Measurements from ENCODE around the gene LRRC23. TPM values are rescaled to one million over a fixed set of nuclear protein-coding genes. Genes with fewer than 3 reads are reported as not detected.

Gene LRRC23
- total and polyA plus RNA-seq, 9 of the 15 experiments (the other 6 are each of a cell fraction or from before 2014, with no cell fraction given) = 2.2 to 7.0 (median 3.0) TPM

DNA sequence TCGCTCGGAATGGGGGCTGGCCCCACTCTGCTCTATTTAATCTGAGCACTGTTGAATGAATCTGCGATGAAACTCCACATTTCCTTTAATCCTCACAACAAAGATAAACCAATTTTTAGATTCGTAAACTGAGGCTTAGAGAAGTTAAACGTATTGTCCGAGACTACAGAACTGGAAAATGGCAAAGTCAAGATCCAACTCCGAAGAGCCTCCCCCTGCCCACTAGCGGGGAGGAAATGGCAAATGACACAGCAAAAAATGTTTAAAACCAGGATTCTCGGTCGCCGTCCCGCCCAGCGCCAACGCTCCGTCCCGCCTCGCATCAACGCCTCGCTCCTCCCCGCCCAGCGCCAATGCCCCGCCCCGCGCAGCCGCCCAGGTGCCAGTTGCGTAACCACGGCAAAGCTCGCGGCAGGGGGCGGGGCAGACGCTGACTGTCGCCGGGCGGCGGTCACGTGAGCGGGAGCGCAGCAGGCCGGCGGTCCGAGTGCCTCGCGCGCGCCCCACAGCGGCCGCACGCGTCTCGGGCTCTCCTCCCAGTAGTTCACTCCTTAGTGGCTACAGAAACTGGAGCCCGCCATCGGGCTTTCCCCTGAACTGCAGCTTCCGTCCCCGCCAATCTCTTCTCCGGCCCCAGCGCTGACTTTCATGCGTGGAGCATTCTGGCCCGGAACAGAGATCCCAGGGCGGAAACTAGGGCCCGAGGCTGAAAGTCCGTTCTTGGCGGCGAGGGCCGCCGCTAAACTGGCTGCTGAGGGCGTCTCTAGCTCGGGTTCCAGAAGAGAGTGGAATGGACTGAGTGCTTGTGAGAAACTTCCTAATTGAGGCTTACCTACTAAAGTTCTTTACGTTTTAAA lies 13.6 kb upstream of the LRRC23 start (continued):
- peak; percentile 60 for TF ChIP-seq ZNF121 (CRISPR knock-in tag; conservative IDR thresholded peaks at IDR 0.05)
- TF ChIP-seq NCOA1 (IDR thresholded peaks at IDR 0.05; ENCODE audit: low read depth) = no peak
- no peak for TF ChIP-seq RBM22 (IDR thresholded peaks at IDR 0.05; ENCODE audit: low read depth, low read length, poor library complexity, severe bottlenecking)
- TF ChIP-seq GATAD2A (IDR thresholded peaks at IDR 0.05) = no peak
- TF ChIP-seq MCM7 (IDR thresholded peaks at IDR 0.05) = no peak
- TF ChIP-seq ZBED1 (IDR thresholded peaks at IDR 0.05) = no peak
- TF ChIP-seq BACH1 (tag; IDR thresholded peaks at IDR 0.05) = peak; percentile 85
- no peak for TF ChIP-seq ETV1 (tag; conservative IDR thresholded peaks at IDR 0.05; ENCODE audit: low read depth)
- TF ChIP-seq ZFP36 (IDR thresholded peaks at IDR 0.05; ENCODE audit: low read depth, low read length, partially characterized antibody) = no peak
- TF ChIP-seq ILK (tag; IDR thresholded peaks at IDR 0.05; ENCODE audit: borderline replicate concordance, low read depth) = no peak
- peak; percentile 53; the same call in 1 of the 2 replicates for TF ChIP-seq ESRRA (IDR thresholded peaks at IDR 0.05; ENCODE audit: borderline replicate concordance, low read depth)
- TF ChIP-seq L3MBTL2 (IDR thresholded peaks at IDR 0.05) = peak; percentile 85
- peak; percentile 81 for TF ChIP-seq CREM (IDR thresholded peaks at IDR 0.05; ENCODE audit: low read depth)
- TF ChIP-seq POLR2H (tag; IDR thresholded peaks at IDR 0.05; ENCODE audit: low read depth) = peak; percentile 93
- TF ChIP-seq, protein P1, sequence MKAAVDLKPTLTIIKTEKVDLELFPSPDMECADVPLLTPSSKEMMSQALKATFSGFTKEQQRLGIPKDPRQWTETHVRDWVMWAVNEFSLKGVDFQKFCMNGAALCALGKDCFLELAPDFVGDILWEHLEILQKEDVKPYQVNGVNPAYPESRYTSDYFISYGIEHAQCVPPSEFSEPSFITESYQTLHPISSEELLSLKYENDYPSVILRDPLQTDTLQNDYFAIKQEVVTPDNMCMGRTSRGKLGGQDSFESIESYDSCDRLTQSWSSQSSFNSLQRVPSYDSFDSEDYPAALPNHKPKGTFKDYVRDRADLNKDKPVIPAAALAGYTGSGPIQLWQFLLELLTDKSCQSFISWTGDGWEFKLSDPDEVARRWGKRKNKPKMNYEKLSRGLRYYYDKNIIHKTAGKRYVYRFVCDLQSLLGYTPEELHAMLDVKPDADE (conservative IDR thresholded peaks at IDR 0.05; ENCODE audit: control insufficient read depth, low read depth, low read length) = no peak
- TF ChIP-seq, protein P2, sequence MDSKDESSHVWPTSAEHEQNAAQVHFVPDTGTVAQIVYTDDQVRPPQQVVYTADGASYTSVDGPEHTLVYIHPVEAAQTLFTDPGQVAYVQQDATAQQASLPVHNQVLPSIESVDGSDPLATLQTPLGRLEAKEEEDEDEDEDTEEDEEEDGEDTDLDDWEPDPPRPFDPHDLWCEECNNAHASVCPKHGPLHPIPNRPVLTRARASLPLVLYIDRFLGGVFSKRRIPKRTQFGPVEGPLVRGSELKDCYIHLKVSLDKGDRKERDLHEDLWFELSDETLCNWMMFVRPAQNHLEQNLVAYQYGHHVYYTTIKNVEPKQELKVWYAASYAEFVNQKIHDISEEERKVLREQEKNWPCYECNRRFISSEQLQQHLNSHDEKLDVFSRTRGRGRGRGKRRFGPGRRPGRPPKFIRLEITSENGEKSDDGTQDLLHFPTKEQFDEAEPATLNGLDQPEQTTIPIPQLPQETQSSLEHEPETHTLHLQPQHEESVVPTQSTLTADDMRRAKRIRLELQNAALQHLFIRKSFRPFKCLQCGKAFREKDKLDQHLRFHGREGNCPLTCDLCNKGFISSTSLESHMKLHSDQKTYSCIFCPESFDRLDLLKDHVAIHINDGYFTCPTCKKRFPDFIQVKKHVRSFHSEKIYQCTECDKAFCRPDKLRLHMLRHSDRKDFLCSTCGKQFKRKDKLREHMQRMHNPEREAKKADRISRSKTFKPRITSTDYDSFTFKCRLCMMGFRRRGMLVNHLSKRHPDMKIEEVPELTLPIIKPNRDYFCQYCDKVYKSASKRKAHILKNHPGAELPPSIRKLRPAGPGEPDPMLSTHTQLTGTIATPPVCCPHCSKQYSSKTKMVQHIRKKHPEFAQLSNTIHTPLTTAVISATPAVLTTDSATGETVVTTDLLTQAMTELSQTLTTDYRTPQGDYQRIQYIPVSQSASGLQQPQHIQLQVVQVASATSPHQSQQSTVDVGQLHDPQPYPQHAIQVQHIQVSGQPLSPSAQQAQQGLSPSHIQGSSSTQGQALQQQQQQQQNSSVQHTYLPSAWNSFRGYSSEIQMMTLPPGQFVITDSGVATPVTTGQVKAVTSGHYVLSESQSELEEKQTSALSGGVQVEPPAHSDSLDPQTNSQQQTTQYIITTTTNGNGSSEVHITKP (IDR thresholded peaks at IDR 0.05; ENCODE audit: partially characterized antibody) = no peak
- peak; percentile 89 for TF ChIP-seq TBP (optimal IDR thresholded peaks at IDR 0.05; ENCODE audit: low read depth, low read length)
- TF ChIP-seq ZNF174 (CRISPR knock-in tag; IDR thresholded peaks at IDR 0.05) = no peak
- TF ChIP-seq TFAM (CRISPR knock-in tag; conservative IDR thresholded peaks at IDR 0.05) = no peak
- TF ChIP-seq NR1H2 (CRISPR knock-in tag; IDR thresholded peaks at IDR 0.05) = no peak
- TF ChIP-seq, protein P3, sequence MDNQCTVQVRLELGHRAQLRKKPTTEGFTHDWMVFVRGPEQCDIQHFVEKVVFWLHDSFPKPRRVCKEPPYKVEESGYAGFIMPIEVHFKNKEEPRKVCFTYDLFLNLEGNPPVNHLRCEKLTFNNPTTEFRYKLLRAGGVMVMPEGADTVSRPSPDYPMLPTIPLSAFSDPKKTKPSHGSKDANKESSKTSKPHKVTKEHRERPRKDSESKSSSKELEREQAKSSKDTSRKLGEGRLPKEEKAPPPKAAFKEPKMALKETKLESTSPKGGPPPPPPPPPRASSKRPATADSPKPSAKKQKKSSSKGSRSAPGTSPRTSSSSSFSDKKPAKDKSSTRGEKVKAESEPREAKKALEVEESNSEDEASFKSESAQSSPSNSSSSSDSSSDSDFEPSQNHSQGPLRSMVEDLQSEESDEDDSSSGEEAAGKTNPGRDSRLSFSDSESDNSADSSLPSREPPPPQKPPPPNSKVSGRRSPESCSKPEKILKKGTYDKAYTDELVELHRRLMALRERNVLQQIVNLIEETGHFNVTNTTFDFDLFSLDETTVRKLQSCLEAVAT (IDR thresholded peaks at IDR 0.05) = peak in 1 of 2 experiments; percentile 19; a peak in 1 of 4 replicates
- TF ChIP-seq, protein P4, sequence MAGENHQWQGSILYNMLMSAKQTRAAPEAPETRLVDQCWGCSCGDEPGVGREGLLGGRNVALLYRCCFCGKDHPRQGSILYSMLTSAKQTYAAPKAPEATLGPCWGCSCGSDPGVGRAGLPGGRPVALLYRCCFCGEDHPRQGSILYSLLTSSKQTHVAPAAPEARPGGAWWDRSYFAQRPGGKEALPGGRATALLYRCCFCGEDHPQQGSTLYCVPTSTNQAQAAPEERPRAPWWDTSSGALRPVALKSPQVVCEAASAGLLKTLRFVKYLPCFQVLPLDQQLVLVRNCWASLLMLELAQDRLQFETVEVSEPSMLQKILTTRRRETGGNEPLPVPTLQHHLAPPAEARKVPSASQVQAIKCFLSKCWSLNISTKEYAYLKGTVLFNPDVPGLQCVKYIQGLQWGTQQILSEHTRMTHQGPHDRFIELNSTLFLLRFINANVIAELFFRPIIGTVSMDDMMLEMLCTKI (IDR thresholded peaks at IDR 0.05; ENCODE audit: partially characterized antibody) = no peak
